Neutrophil (primary cell): ENCODE data around the gene EXOSC10.

ENCODE experiments used
- H3K27ac ChIP-seq: fragments of 200-600 bp; sonication (generic); 2 replicates; pipeline ENCODE4 v1.5.1; 2016; ENCODE audit warnings: mild to moderate bottlenecking, moderate library complexity
- H3K27me3 ChIP-seq: fragments of 200-600 bp; sonication (generic); 2 replicates; pipeline ENCODE4 v1.6.0; 2016; ENCODE audit warnings: mild to moderate bottlenecking
- H3K36me3 ChIP-seq: fragments of 200-600 bp; sonication (generic); 2 replicates; pipeline ENCODE4 v1.5.1; 2017
- H3K4me1 ChIP-seq, 2 experiments: fragments of 200-600 bp in 1 of 2; sonication (generic) in 1 of 2; 1 replicate in 1 of 2; 2 replicates in 1 of 2; pipeline versions ENCODE4 v1.5.1 to v1.6.1; 2013 to 2016; ENCODE audit warnings: low read depth in 1 of 2, low read length in 1 of 2, mild to moderate bottlenecking in 1 of 2, moderate library complexity in 1 of 2; ENCODE audit not compliant: control insufficient read depth in 1 of 2, insufficient read depth in 1 of 2
- H3K4me3 ChIP-seq, 2 experiments: fragments of 200-600 bp in 1 of 2; sonication (generic) in 1 of 2; 1 replicate in 1 of 2; 2 replicates in 1 of 2; pipeline ENCODE4 v1.5.1; 2013 to 2016; ENCODE audit warnings: low read depth in 1 of 2, low read length in 1 of 2, mild to moderate bottlenecking in 1 of 2, moderate library complexity in 1 of 2
- H3K9me3 ChIP-seq: fragments of 200-600 bp; sonication (generic); 2 replicates; pipeline ENCODE4 v1.5.1; 2016
- CTCF ChIP-seq: fragments of 200-600 bp; sonication (generic); IDR thresholded peaks from 2 replicates; pipeline ENCODE4 v1.5.1; 2016; ENCODE audit warnings: antibody characterized with exemption

The EXOSC10 gene

GRCh38 chr1:11134251-11134897 lies 34.7 kb upstream of the EXOSC10 start:
- no peaks in the 10 kb centered on the region for H3K27me3 ChIP-seq
- no peak for TF ChIP-seq CTCF
- H3K36me3 ChIP-seq, result peaks cover 96% of the 10 kb centered on the region
- no peaks in the 10 kb centered on the region for H3K4me1 ChIP-seq
- no peak overlapping the region for H3K27ac ChIP-seq
- H3K4me3 ChIP-seq, result no peak overlapping the region
- H3K9me3 ChIP-seq, result no peaks in the 10 kb centered on the region

- H3K27me3 ChIP-seq, result no peaks in the 10 kb centered on the region
- peaks cover 96% of the 10 kb centered on the region for H3K36me3 ChIP-seq
- no peak overlapping the region for H3K4me3 ChIP-seq
- H3K9me3 ChIP-seq, result no peaks in the 10 kb centered on the region
- no peaks in the 10 kb centered on the region for H3K4me1 ChIP-seq
- no peak overlapping the region for H3K27ac ChIP-seq
- TF ChIP-seq CTCF, result no peak
Observed at GRCh38 chr1:11132563-11133293, 33.1 kb upstream of the EXOSC10 start.

DNA sequence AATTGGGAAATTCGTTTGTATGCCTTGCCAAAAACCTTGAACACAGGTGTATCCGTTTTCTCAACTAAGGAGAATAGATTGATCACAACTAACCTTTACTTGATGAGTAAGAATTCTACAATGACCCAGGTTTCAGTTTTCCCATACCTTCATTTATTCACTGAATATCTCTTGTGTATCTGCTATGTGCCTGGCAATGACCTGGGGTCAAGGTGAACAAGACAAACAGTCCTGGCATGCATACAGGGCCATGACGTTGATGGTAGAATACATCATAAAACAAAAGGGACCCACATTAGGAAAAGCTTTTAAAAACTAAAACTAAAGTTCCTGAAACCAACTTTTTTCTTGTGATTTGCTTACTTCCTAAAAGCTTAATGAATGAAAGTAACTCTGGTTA lies 32.1 kb upstream of the EXOSC10 start:
- H3K36me3 ChIP-seq, result peaks cover 99% of the 10 kb centered on the region
- no peaks in the 10 kb centered on the region for H3K9me3 ChIP-seq
- H3K4me3 ChIP-seq, result no peak overlapping the region
- TF ChIP-seq CTCF, result no peak
- no peaks in the 10 kb centered on the region for H3K4me1 ChIP-seq
- no peak overlapping the region for H3K27ac ChIP-seq
- H3K27me3 ChIP-seq, result no peaks in the 10 kb centered on the region

DNA sequence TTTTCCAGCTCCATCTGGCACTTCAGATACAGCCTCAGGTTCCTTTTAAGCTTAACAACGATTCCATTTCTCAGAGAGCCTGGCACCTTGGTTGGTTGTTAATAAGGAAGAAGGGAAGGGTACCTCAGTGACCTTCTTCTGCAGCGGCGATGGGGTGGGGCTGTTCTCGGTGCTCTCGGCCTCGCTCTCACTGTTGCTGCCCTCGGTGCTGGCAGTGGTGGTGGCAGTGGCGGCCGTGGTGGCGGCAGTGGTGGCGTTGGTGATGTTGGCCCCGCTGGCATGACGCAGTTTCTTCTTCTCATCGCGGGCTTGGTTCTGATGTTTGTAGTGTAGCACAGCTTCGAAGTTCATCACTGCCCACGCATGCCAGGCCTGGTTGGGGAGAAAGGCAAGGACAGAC lies 30.7 kb upstream of the EXOSC10 start:
- no peak overlapping the region for H3K4me3 ChIP-seq
- no peak for TF ChIP-seq CTCF
- H3K9me3 ChIP-seq, result no peaks in the 10 kb centered on the region
- no peak overlapping the region for H3K27ac ChIP-seq
- no peaks in the 10 kb centered on the region for H3K4me1 ChIP-seq
- H3K27me3 ChIP-seq, result no peaks in the 10 kb centered on the region
- peaks cover 97% of the 10 kb centered on the region for H3K36me3 ChIP-seq

DNA sequence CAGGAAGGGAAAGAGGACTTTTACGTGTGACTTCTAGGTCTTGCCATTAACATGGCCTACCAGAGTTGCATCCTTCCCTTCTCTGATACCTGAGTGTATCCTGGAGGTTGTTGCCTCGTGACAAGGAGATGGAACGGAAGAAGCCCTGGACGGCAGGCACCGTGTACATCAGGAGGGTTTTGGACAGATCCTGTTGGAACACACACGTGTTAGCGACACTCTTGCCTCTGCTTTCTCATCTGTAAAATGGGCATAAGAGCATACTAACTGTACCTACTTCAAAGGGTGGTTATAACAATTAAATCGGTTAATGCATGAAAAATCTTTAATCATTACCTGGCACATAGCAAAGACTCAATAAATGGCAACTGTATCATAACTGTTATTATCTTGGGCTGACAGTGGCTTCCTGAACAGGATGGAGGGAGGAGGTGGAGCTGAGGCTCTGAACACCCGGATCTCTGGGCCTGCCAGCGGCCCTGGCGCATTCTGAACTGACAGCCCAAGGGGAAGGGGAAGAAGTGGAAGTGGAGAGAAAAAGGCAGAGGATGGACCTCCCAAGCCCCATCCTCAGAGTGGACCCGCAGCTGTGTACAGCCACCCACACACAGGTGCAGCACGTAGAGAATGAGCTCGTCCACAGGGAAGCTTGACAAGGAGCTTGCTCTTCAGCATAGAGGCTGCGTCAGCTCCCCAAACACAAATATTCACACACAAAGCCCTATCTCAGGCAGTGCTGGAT lies 30.2 kb upstream of the EXOSC10 start:
- no peaks in the 10 kb centered on the region for H3K27me3 ChIP-seq
- H3K27ac ChIP-seq, result no peak overlapping the region
- no peak overlapping the region for H3K4me3 ChIP-seq
- no peaks in the 10 kb centered on the region for H3K4me1 ChIP-seq
- no peaks in the 10 kb centered on the region for H3K9me3 ChIP-seq
- no peak for TF ChIP-seq CTCF
- peaks cover 99% of the 10 kb centered on the region for H3K36me3 ChIP-seq
